ENCODE data around the gene DDR2. TPM values are rescaled to one million over a fixed set of nuclear protein-coding genes. Genes with fewer than 3 reads are reported as not detected.

Gene DDR2
- total RNA-seq, 1 donor, result 384 TPM

DNA sequence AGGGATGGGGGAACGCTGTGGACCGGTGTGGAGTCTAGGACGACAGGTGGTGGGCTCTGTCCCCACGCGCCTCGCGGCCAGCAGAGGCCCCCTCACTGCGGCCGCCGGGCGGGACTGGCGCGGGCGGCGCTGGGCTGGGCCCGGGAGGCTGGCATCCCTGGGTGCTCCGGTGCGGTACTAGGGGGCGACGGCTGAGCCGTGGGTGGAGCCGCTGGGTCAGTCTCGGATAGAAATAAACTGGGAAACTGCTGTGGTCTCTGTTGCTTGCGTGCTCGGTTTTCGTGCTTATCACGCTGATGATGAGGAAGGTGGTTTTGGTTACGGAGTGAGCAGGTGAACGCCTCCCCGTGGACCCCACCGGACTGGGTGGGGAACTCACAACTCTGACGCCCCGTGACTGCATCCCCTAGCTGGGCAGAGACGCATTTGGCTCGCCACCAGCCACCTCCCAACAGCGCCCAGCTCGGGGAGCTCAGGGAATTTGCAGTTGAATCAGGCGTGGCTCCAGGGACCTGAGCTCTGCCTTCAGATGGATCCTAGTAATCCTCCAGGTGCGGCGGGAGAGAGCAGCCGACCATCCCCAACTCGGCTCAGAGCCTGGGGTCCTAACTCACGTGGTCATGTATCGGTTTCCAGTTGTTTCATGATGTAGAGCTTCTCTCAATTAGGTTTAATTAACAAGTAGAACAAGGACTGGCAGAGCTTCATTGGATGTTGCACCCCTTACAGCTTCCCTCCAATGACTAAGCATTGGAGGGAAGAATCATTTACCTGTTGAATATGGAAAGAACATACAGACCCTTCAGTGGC lies 190.3 kb downstream of the DDR2 start:
- Histone ChIP-seq H2AFZ (ENCODE audit: low read length) (peak overlapping the region; percentile 77), H3K27ac (ENCODE audit: low read depth, low read length) (no peak overlapping the region), H3K4me3 (ENCODE audit: insufficient read depth, low read length) (peak overlapping the region; percentile 69), H3K4me2 (ENCODE audit: insufficient read depth, low read length) (peak overlapping the region; percentile 86), H3K79me2 (ENCODE audit: insufficient read depth, low read length) (no peaks in the 10 kb centered on the region), H3K4me1 (ENCODE audit: insufficient read depth, low read length) (peaks cover 7% of the 10 kb centered on the region), H3K36me3 (ENCODE audit: insufficient read depth, low read length) (no peaks in the 10 kb centered on the region), H3K27me3 (ENCODE audit: insufficient read depth, low read length) (peaks cover 11% of the 10 kb centered on the region), H4K20me1 (ENCODE audit: insufficient read depth, low read length) (no peaks in the 10 kb centered on the region), H3K9me3 (ENCODE audit: low read depth, low read length) (no peaks in the 10 kb centered on the region)
- DNase-seq (ENCODE audit: insufficient read length, low spot score, missing footprints), result peak; percentile 69
- TF ChIP-seq, protein P1, sequence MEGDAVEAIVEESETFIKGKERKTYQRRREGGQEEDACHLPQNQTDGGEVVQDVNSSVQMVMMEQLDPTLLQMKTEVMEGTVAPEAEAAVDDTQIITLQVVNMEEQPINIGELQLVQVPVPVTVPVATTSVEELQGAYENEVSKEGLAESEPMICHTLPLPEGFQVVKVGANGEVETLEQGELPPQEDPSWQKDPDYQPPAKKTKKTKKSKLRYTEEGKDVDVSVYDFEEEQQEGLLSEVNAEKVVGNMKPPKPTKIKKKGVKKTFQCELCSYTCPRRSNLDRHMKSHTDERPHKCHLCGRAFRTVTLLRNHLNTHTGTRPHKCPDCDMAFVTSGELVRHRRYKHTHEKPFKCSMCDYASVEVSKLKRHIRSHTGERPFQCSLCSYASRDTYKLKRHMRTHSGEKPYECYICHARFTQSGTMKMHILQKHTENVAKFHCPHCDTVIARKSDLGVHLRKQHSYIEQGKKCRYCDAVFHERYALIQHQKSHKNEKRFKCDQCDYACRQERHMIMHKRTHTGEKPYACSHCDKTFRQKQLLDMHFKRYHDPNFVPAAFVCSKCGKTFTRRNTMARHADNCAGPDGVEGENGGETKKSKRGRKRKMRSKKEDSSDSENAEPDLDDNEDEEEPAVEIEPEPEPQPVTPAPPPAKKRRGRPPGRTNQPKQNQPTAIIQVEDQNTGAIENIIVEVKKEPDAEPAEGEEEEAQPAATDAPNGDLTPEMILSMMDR (IDR thresholded peaks at IDR 0.05; ENCODE audit: extremely low read depth, low read depth, low read length), result no peak

DNA sequence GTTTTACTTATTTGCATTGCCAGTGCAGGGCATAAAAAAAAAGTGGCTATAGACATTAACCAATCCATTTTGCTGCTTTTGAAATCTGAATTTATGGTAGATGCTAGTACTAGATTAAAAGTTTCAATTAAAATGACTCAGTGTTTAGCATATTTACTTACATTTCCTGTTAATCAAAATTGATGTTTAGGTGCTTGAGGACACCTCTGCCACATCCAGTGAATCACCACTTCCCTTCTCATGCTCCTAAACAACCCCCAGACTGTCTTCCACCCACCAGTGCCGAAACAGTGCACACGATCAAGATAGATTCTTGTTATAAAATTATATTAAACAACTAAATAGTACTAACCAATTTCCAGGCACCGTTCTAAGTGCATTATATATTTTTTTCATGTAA lies 191.0 kb downstream of the DDR2 start:
- no peak for DNase-seq (ENCODE audit: insufficient read length, low spot score, missing footprints)
- H3K79me2 ChIP-seq (ENCODE audit: insufficient read depth, low read length), result no peaks in the 10 kb centered on the region
- TF ChIP-seq, protein P1 (IDR thresholded peaks at IDR 0.05; ENCODE audit: extremely low read depth, low read depth, low read length), result no peak
- H3K9me3 ChIP-seq (ENCODE audit: low read depth, low read length), result no peaks in the 10 kb centered on the region
- H3K27me3 ChIP-seq (ENCODE audit: insufficient read depth, low read length), result peaks cover 11% of the 10 kb centered on the region
- H3K4me2 ChIP-seq (ENCODE audit: insufficient read depth, low read length), result no peak overlapping the region
- no peak overlapping the region for H3K27ac ChIP-seq (ENCODE audit: low read depth, low read length)
- H2AFZ ChIP-seq (ENCODE audit: low read length), result no peak overlapping the region
- H3K4me1 ChIP-seq (ENCODE audit: insufficient read depth, low read length), result peaks cover 7% of the 10 kb centered on the region
- no peak overlapping the region for H3K4me3 ChIP-seq (ENCODE audit: insufficient read depth, low read length)
- no peaks in the 10 kb centered on the region for H3K36me3 ChIP-seq (ENCODE audit: insufficient read depth, low read length)
- no peaks in the 10 kb centered on the region for H4K20me1 ChIP-seq (ENCODE audit: insufficient read depth, low read length)

DNA sequence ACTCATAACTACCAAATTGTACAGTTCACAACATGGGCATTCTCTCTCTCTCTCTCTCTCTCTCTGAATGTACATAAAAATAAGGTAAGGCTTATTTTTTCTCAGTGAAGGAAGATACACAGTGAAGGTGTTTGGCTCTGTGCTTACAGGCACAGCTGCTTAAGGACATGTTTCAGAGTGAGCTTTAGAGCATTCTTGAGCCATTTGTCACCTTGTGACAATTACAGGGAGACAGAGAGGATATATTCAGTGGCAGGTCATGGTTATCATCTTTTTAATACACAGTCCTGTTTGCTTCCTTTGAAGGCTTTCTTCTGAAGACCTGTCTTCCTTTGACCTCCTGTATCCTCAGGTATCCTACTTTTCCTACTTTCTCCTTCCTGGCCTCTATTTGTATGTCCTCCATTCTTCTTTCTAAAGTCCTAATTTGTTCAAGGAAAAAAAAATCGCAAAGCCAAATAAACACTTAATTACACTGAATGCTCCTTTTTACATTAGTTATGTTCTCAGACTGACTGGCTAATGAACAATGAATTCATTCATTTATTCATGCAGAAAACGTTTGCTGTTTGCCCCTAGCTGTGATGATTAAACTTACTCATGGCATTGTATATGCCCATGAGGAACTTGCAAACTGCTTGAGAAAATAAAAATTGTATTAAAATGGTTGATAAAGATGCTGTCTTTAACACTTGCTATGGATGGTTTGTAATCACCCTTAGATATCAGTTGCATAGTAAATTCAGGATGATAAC lies 191.7 kb downstream of the DDR2 start:
- Histone ChIP-seq H3K9me3 (ENCODE audit: low read depth, low read length) (no peaks in the 10 kb centered on the region), H3K36me3 (ENCODE audit: insufficient read depth, low read length) (no peaks in the 10 kb centered on the region)
- no peak for DNase-seq (ENCODE audit: insufficient read length, low spot score, missing footprints)

More for the DNA sequence above, 191.7 kb downstream of the DDR2 start:
- H3K4me3 ChIP-seq (ENCODE audit: insufficient read depth, low read length), result no peak overlapping the region
- H3K27ac ChIP-seq (ENCODE audit: low read depth, low read length), result no peak overlapping the region
- H3K79me2 ChIP-seq (ENCODE audit: insufficient read depth, low read length), result no peaks in the 10 kb centered on the region
- no peaks in the 10 kb centered on the region for H4K20me1 ChIP-seq (ENCODE audit: insufficient read depth, low read length)
- H2AFZ ChIP-seq (ENCODE audit: low read length), result no peak overlapping the region
- H3K4me2 ChIP-seq (ENCODE audit: insufficient read depth, low read length), result no peak overlapping the region
- TF ChIP-seq, protein P1 (IDR thresholded peaks at IDR 0.05; ENCODE audit: extremely low read depth, low read depth, low read length), result no peak
- peaks cover 15% of the 10 kb centered on the region for H3K27me3 ChIP-seq (ENCODE audit: insufficient read depth, low read length)
- H3K4me1 ChIP-seq (ENCODE audit: insufficient read depth, low read length), result peaks cover 7% of the 10 kb centered on the region
